Testis (tissue), 3 donors: ENCODE results near the gene CHMP6. TPM values are rescaled to one million over a fixed set of nuclear protein-coding genes. Genes with fewer than 3 reads are reported as not detected.
A peak's percentile ranks its signal among the peaks of the same experiment; 100 is the strongest.

ENCODE experiments used
- DNase-seq: peaks from one replicate; pipeline ENCODE4 v3.0.0-alpha.2; 2019
- H3K27ac ChIP-seq, 2 donors: fragments of 200-600 bp; sonication (generic); one replicate each; pipeline ENCODE4 v1.5.1; 2019
- H3K27me3 ChIP-seq: fragments of 200-600 bp; sonication (generic); one replicate; pipeline ENCODE4 v1.5.1; 2019
- H3K36me3 ChIP-seq: fragments of 200-600 bp; sonication (generic); one replicate; pipeline ENCODE4 v1.5.1; 2017; ENCODE audit warnings: low read depth; ENCODE audit errors: missing control alignments
- H3K4me1 ChIP-seq: fragments of 200-600 bp; sonication (generic); one replicate; pipeline ENCODE4 v1.5.1; 2019
- H3K4me3 ChIP-seq, 2 donors: fragments of 200-600 bp; sonication (generic); one replicate each; pipeline ENCODE4 v1.5.1; 2017 to 2019
- H3K9me3 ChIP-seq: fragments of 200-600 bp; sonication (generic); one replicate; pipeline ENCODE4 v1.5.1; 2017
- POLR2A ChIP-seq: fragments of 450-650 bp; IDR thresholded peaks from one replicate; pipeline ENCODE4 v1.6.1; 2017; ENCODE audit warnings: antibody characterized with exemption, mild to moderate bottlenecking, moderate library complexity
- WGBS, 2 donors: methylation state at CpG; one replicate each; pipeline ENCODE4 v1.1.5; 2018; 5-methylcytosine and 5-hydroxymethylcytosine counted together
- intact Hi-C: fragments of 100-400 bp; cut with DNase I; formaldehyde crosslinking; loops from one replicate; pipeline ENCODE4 v1.15.1; 2023; ENCODE audit warnings: low total_unique reads
- polyA plus RNA-seq: library from polyadenylated mRNA; stranded (reverse); fragments of 350-450 nt; fragmentation: Illumina TruSeq; extraction: RNeasy Lipid Tissue Mini Kit (QIAGEN cat#74804); gene quantifications from one replicate; pipeline ENCODE4 v1.2.3, GENCODE V29; 2014; ENCODE audit warnings: low read depth, low replicate concordance; ENCODE audit not compliant: insufficient read depth
- total RNA-seq, 2 donors: library from RNA; depleted of rRNA; stranded (reverse); fragments of >200 nt; gene quantifications; one replicate each; pipeline ENCODE4 v1.2.3, GENCODE V29; 2016
- TF ChIP-seq, protein P1 (sequence below), 3 experiments: fragments of 450-650 bp in 2 of 3; fragments of 200-600 bp in 1 of 3; sonication (generic) in 1 of 3; IDR thresholded peaks; one replicate each; pipeline ENCODE4 v1.5.1; 2016 to 2019; ENCODE audit warnings: antibody characterized with exemption in 3 of 3, mild to moderate bottlenecking in 2 of 3, moderate library complexity in 1 of 3

The CHMP6 gene
- total and polyA plus RNA-seq, 3 donors from 2014 or later: 18.5 to 29.8 (median 28.2) TPM

DNA sequence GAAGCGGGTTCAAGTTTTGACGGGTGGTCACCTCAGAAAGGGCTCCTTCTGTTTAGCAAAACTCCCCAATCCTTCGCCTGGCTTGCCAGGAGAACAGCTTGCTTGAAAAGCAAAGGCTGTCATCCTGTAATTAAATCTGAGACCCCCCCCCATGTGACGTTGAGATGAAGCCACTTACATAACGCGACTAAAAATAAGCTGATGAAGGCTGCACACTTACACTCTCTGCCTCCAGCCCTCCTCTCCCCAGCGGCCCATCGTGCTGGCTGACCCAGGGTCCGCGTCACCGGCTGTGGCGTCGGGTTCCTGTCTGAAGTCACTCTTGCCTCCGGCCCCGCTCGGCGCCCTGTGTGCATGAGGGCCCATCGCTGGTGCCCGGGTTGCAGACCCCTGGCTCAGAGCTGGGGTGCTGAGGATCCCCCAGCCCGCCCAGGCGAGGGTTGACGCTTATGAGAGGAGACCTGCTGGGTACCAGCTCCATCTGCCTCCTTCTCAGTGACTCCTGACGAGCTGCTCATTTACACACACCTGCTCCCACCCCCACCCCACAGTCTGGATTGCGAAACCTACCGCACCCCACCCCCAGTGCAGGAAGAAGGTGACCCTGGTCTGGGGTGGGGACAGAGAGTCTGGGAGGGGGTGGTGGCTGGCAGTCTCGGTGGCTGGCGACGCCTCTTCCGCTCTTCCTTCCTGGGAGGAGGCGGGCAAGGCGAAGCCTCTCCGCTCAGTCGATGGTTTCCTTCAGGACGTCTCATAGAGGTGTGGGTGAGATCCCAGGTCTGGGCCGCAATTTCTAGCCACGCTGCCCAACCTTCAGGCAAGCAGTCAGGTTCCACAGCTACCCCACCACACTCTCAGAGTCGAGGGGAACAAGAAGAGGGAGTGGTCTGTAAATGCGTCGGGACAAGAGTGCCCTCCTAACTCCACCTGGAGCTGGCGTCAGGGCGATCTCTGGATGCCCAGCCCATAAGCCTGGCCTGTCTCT, 40.2 kb downstream of the CHMP6 start:
- Histone ChIP-seq H3K27me3 (no peaks in the 10 kb centered on the region), H3K27ac (no peak overlapping the region), H3K36me3 (no peaks in the 10 kb centered on the region), H3K9me3 (no peaks in the 10 kb centered on the region), H3K4me1 (peaks cover 7% of the 10 kb centered on the region), H3K4me3 (no peak overlapping the region)
- DNase-seq: no peak
- WGBS, 2 donors: 90 to 92% methylated on average over 32 to 41 of the region's 41 CpGs
- intact Hi-C loops: no loop called here
- TF ChIP-seq POLR2A: no peak
- TF ChIP-seq, protein P1, sequence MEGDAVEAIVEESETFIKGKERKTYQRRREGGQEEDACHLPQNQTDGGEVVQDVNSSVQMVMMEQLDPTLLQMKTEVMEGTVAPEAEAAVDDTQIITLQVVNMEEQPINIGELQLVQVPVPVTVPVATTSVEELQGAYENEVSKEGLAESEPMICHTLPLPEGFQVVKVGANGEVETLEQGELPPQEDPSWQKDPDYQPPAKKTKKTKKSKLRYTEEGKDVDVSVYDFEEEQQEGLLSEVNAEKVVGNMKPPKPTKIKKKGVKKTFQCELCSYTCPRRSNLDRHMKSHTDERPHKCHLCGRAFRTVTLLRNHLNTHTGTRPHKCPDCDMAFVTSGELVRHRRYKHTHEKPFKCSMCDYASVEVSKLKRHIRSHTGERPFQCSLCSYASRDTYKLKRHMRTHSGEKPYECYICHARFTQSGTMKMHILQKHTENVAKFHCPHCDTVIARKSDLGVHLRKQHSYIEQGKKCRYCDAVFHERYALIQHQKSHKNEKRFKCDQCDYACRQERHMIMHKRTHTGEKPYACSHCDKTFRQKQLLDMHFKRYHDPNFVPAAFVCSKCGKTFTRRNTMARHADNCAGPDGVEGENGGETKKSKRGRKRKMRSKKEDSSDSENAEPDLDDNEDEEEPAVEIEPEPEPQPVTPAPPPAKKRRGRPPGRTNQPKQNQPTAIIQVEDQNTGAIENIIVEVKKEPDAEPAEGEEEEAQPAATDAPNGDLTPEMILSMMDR (IDR thresholded peaks at IDR 0.05): no peak

GRCh38 chr17:81032641-81033480, 41.2 kb downstream of the CHMP6 start:
- 90 to 91% methylated on average over 14 to 34 of the region's 34 CpGs for WGBS, 2 donors
- no peak for TF ChIP-seq POLR2A
- TF ChIP-seq, protein P1 (IDR thresholded peaks at IDR 0.05): no peak
- peaks cover 16% of the 10 kb centered on the region for H3K4me1 ChIP-seq
- H3K4me3 ChIP-seq: no peak overlapping the region
- no peaks in the 10 kb centered on the region for H3K9me3 ChIP-seq
- intact Hi-C loops: no loop called here
- H3K27ac ChIP-seq: no peak overlapping the region
- H3K27me3 ChIP-seq: no peaks in the 10 kb centered on the region
- no peaks in the 10 kb centered on the region for H3K36me3 ChIP-seq
- DNase-seq: no peak

DNA sequence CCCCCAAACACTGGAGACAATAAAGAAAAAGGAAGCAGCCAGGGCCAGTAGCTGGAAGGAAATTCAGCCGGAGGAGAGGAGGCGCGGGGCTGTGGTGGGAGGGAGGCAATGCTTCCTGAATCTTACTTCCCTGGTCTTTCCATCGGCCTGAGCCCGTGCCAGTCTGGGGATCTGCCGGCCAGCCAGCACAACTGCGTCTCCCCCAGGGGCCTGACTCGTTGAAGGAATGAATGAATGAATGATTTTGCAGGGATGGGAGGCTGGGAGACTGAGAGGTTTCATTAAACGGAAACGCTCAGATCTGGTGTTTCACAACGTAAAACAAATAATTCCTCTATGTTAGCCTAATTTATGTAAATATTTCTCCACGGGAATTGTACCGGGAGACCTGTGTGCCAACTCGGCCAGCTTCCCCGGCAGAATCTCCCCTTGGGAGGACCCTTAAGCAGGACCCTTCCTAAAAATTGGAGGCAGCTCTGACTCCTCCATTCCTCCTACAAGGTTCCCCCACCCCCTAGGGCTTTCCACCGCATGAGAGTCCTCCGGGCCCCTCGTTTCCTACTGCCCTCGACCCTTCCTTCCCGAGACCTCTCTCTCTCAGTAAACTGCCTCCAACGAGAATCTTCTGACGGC, 42.0 kb downstream of the CHMP6 start:
- peaks cover 24% of the 10 kb centered on the region for H3K4me1 ChIP-seq
- no peaks in the 10 kb centered on the region for H3K27me3 ChIP-seq
- no peak for DNase-seq
- no peaks in the 10 kb centered on the region for H3K9me3 ChIP-seq
- TF ChIP-seq, protein P1 (IDR thresholded peaks at IDR 0.05): no peak
- no peak for TF ChIP-seq POLR2A
- no peaks in the 10 kb centered on the region for H3K36me3 ChIP-seq
- no peak overlapping the region for H3K27ac ChIP-seq
- 26 to 41% methylated on average over 22 of the region's 22 CpGs for WGBS, 2 donors
- intact Hi-C loops: no loop called here
- H3K4me3 ChIP-seq: peak overlapping the region; percentile 30 to 71

GRCh38 chr17:81034168-81034777, 42.6 kb downstream of the CHMP6 start:
- H3K36me3 ChIP-seq: no peaks in the 10 kb centered on the region
- no peak for TF ChIP-seq POLR2A
- TF ChIP-seq, protein P1 (IDR thresholded peaks at IDR 0.05): no peak
- H3K27ac ChIP-seq: no peak overlapping the region
- H3K4me1 ChIP-seq: peaks cover 26% of the 10 kb centered on the region
- no peaks in the 10 kb centered on the region for H3K9me3 ChIP-seq
- H3K4me3 ChIP-seq: peak overlapping the region; percentile 30 to 71
- WGBS, 2 donors: 2 to 3% methylated on average over 23 to 48 of the region's 49 CpGs
- intact Hi-C loops: no loop called here
- no peak for DNase-seq
- H3K27me3 ChIP-seq: no peaks in the 10 kb centered on the region
